ENCODE data around the gene NT5DC4.

Gene NT5DC4

DNA sequence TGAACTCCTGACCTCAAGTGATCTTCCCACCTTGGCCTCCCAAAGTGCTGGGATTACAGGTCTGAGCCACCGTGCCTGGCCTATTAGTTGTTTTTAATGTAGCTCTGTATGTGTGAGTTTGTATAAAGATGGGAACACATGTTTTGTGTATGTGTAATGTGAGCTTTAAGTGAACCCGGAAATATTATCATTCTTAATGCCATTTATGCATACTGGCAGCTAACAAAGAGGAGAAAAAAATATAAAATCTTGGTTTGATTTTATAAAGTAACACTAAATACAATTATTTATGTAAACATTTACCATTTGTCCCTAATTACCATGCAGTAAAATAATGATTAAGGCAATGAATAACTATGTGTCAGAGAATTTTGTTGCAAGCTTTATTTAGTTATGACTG is 52.7 kb downstream of the NT5DC4 start:
- DNase-seq (ENCODE audit: low read depth), result no peak
- TF ChIP-seq CTCF (conservative IDR thresholded peaks at IDR 0.05; ENCODE audit: low read depth, low read length), result no peak
- H3K4me3 ChIP-seq (ENCODE audit: low read depth, low read length), result no peak overlapping the region

- TF ChIP-seq CTCF (conservative IDR thresholded peaks at IDR 0.05; ENCODE audit: low read depth, low read length), result no peak
- no peak for DNase-seq (ENCODE audit: low read depth)
- no peak overlapping the region for H3K4me3 ChIP-seq (ENCODE audit: low read depth, low read length)
Measured at GRCh38 chr2:112774536-112775285, 53.9 kb downstream of the NT5DC4 start.

GRCh38 chr2:112776113-112776512 is 55.3 kb downstream of the NT5DC4 start:
- DNase-seq (ENCODE audit: low read depth), result no peak
- H3K4me3 ChIP-seq (ENCODE audit: low read depth, low read length), result no peak overlapping the region
- TF ChIP-seq CTCF (conservative IDR thresholded peaks at IDR 0.05; ENCODE audit: low read depth, low read length), result no peak

DNA sequence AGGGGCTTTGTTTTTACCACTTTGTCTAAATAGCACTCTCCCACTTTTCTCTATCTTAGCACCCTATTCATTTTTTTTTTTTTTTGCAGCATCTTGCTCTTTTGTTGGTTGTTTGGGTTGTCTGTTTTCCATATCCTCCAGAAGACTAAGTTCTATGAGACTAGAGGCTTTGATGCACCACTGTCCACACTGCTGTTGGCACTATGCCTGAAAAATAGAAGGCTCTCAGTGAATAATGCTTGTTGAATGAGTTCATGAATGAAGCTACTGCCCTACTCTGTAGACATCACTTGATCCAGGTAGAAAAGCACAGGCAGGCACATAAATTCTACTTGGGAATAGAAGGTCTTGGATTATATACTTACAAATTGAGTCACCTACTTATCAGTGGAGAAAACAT is 56.2 kb downstream of the NT5DC4 start:
- no peak for TF ChIP-seq CTCF (conservative IDR thresholded peaks at IDR 0.05; ENCODE audit: low read depth, low read length)
- DNase-seq (ENCODE audit: low read depth), result peak; percentile 23
- no peak overlapping the region for H3K4me3 ChIP-seq (ENCODE audit: low read depth, low read length)

DNA sequence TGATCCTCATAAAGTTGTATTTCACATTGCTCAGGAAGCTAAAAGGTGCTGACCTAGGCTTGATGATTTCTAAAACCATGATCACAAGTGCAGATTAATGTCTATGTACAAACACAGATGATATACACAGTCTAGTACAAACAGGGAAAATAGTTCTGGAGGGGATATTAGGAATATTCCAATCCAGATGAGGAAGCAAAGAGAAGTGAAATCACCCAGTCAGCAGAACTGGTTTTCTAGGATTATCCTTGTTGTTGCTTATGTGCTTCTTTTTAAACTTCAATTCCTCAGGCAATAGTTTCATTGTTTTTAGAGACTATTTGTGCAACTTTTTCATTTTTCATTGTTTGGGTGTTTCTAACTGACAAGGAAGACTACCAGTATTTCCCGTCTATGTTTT is 58.8 kb downstream of the NT5DC4 start:
- no peak for TF ChIP-seq CTCF (conservative IDR thresholded peaks at IDR 0.05; ENCODE audit: low read depth, low read length)
- no peak overlapping the region for H3K4me3 ChIP-seq (ENCODE audit: low read depth, low read length)
- no peak for DNase-seq (ENCODE audit: low read depth)

GRCh38 chr2:112782234-112782799 is 61.5 kb downstream of the NT5DC4 start:
- no peak for TF ChIP-seq CTCF (conservative IDR thresholded peaks at IDR 0.05; ENCODE audit: low read depth, low read length)
- H3K4me3 ChIP-seq (ENCODE audit: low read depth, low read length), result no peak overlapping the region
- no peak for DNase-seq (ENCODE audit: low read depth)

DNA sequence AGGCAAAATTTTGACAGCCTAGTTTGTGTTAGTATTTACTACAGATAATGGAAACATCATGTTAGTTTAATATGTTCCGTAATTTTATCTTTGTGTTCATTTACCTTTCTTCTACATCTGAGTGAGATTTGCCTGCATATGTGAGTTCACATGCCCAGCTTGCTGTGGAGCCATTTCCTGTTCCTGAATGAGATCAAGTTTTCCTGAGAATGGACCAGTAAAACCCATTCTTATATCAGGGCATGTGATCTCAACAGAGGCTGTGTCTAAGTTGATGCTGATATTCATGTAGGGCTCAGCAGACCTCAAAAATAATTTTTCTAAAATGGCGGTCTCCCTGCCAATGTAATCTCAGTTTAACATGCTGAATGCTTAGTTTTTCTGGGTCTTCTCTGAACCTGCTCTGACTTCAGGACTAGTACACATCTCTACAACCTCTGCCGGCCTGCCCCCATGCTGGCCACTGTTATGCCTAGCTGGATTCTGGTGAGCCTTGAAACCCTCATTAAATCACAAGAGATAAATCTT is 62.4 kb downstream of the NT5DC4 start:
- no peak for TF ChIP-seq CTCF (conservative IDR thresholded peaks at IDR 0.05; ENCODE audit: low read depth, low read length)
- H3K4me3 ChIP-seq (ENCODE audit: low read depth, low read length), result no peak overlapping the region
- DNase-seq (ENCODE audit: low read depth), result no peak
